Stomach (tissue), 4 donors: ENCODE data around the gene PARD3.

Source experiments
- CTCF ChIP-seq, 7 experiments: fragments of 450-650 bp in 4 of 7; fragments of 200-600 bp in 3 of 7; sonication (generic) in 3 of 7; IDR thresholded peaks; one replicate each; pipeline ENCODE4 v1.5.1; 2016 to 2019; ENCODE audit warnings: antibody characterized with exemption in 7 of 7, control low read depth in 2 of 7, mild to moderate bottlenecking in 1 of 7
- POLR2A ChIP-seq, 4 donors: fragments of 450-650 bp; IDR thresholded peaks; one replicate each; pipeline ENCODE4 v1.6.1; 2016; ENCODE audit warnings: antibody characterized with exemption in 4 of 4, control low read depth in 2 of 4, mild to moderate bottlenecking in 1 of 4, moderate library complexity in 1 of 4
- POLR2AphosphoS5 ChIP-seq, 3 donors: sonication (generic); formaldehyde crosslinking; IDR thresholded peaks; one replicate each; pipeline ENCODE4 v1.6.1; 2016; ENCODE audit warnings: antibody characterized with exemption in 3 of 3

GRCh38 chr10:34744590-34744989, 70.5 kb downstream of the PARD3 start:
- TF ChIP-seq CTCF (IDR thresholded peaks at IDR 0.05) (no peak), POLR2A (IDR thresholded peaks at IDR 0.05) (no peak), POLR2AphosphoS5 (IDR thresholded peaks at IDR 0.05) (no peak)
